ENCODE measurements around the gene UBTF. TPM values are rescaled to one million over a fixed set of nuclear protein-coding genes. Genes with fewer than 3 reads are reported as not detected.
A peak's percentile ranks its signal among the peaks of the same experiment; 100 is the strongest.

UBTF gene
- total and polyA plus RNA-seq, 9 of the 15 experiments (the other 6 are each of a cell fraction or from before 2014, with no cell fraction given): 1.2 to 113 (median 83.6) TPM

DNA sequence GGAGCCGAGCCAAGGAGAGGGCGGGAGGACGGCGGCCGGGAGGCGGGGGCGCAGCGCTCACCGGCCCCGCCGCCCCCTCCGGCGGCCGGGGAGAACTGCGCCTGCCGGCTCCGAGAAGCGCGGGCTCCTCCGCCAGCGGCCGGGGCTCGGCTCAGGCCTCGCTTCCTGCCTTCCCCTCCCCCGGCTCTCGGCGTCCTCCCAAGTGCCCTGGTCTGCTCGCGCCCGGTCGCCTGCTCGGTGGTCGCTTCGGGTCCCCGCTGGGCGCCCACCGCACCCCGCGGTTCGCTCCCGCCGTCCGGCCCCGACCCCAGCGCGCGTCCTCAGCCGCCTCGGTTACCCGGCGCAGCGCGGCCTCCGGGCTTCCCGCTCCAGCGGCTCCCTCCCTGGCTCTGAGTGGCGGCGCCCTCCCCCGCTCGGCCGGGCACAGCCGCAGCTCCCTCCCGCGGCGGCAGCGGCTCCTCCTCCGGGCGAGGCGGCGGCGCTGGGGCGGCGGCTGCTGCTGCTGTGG, 313 bp downstream of the UBTF start (continued):
- TF ChIP-seq, protein P1, sequence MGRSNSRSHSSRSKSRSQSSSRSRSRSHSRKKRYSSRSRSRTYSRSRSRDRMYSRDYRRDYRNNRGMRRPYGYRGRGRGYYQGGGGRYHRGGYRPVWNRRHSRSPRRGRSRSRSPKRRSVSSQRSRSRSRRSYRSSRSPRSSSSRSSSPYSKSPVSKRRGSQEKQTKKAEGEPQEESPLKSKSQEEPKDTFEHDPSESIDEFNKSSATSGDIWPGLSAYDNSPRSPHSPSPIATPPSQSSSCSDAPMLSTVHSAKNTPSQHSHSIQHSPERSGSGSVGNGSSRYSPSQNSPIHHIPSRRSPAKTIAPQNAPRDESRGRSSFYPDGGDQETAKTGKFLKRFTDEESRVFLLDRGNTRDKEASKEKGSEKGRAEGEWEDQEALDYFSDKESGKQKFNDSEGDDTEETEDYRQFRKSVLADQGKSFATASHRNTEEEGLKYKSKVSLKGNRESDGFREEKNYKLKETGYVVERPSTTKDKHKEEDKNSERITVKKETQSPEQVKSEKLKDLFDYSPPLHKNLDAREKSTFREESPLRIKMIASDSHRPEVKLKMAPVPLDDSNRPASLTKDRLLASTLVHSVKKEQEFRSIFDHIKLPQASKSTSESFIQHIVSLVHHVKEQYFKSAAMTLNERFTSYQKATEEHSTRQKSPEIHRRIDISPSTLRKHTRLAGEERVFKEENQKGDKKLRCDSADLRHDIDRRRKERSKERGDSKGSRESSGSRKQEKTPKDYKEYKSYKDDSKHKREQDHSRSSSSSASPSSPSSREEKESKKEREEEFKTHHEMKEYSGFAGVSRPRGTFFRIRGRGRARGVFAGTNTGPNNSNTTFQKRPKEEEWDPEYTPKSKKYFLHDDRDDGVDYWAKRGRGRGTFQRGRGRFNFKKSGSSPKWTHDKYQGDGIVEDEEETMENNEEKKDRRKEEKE (IDR thresholded peaks at IDR 0.05; ENCODE audit: borderline replicate concordance in 1 of 2, control insufficient read depth in 1 of 2, low read depth in 2 of 2, low read length in 1 of 2): no peak
- TF ChIP-seq PHF21A (IDR thresholded peaks at IDR 0.05; ENCODE audit: borderline replicate concordance, low read depth): no peak
- TF ChIP-seq EP300 (IDR thresholded peaks at IDR 0.05; ENCODE audit: low read length): no peak
- no peak for TF ChIP-seq ZNF444 (CRISPR knock-in tag; IDR thresholded peaks at IDR 0.05)
- no peak for TF ChIP-seq HDAC1 (IDR thresholded peaks at IDR 0.05)
- 0 out of 2 replicates have a peak, but pooled peaks have one; percentile 71 for TF ChIP-seq RB1 (IDR thresholded peaks at IDR 0.05; ENCODE audit: low read depth)
- TF ChIP-seq, protein P2, sequence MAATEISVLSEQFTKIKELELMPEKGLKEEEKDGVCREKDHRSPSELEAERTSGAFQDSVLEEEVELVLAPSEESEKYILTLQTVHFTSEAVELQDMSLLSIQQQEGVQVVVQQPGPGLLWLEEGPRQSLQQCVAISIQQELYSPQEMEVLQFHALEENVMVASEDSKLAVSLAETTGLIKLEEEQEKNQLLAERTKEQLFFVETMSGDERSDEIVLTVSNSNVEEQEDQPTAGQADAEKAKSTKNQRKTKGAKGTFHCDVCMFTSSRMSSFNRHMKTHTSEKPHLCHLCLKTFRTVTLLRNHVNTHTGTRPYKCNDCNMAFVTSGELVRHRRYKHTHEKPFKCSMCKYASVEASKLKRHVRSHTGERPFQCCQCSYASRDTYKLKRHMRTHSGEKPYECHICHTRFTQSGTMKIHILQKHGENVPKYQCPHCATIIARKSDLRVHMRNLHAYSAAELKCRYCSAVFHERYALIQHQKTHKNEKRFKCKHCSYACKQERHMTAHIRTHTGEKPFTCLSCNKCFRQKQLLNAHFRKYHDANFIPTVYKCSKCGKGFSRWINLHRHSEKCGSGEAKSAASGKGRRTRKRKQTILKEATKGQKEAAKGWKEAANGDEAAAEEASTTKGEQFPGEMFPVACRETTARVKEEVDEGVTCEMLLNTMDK (IDR thresholded peaks at IDR 0.05; ENCODE audit: borderline replicate concordance, insufficient read depth, low read depth, low read length, poor library complexity, severe bottlenecking): peak; percentile 37
- TF ChIP-seq RHOXF2B (CRISPR knock-in tag; conservative IDR thresholded peaks at IDR 0.05): no peak
- TF ChIP-seq MXI1 (IDR thresholded peaks at IDR 0.05; ENCODE audit: low read depth, low read length): no peak
- TF ChIP-seq, protein P3, sequence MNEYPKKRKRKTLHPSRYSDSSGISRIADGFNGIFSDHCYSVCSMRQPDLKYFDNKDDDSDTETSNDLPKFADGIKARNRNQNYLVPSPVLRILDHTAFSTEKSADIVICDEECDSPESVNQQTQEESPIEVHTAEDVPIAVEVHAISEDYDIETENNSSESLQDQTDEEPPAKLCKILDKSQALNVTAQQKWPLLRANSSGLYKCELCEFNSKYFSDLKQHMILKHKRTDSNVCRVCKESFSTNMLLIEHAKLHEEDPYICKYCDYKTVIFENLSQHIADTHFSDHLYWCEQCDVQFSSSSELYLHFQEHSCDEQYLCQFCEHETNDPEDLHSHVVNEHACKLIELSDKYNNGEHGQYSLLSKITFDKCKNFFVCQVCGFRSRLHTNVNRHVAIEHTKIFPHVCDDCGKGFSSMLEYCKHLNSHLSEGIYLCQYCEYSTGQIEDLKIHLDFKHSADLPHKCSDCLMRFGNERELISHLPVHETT (CRISPR knock-in tag; conservative IDR thresholded peaks at IDR 0.05 in 1 of 2, IDR thresholded peaks at IDR 0.05 in 1 of 2): no peak; a peak in 1 of 4 replicates
- TF ChIP-seq KHSRP (IDR thresholded peaks at IDR 0.05): no peak
- TF ChIP-seq DPF2 (IDR thresholded peaks at IDR 0.05): no peak
- TF ChIP-seq ZNF695 (CRISPR knock-in tag; IDR thresholded peaks at IDR 0.05): no peak
- no peak for TF ChIP-seq PTTG1 (tag; IDR thresholded peaks at IDR 0.05; ENCODE audit: low read depth)
- TF ChIP-seq ZNF239 (CRISPR knock-in tag; IDR thresholded peaks at IDR 0.05): no peak
- TF ChIP-seq, protein P4, sequence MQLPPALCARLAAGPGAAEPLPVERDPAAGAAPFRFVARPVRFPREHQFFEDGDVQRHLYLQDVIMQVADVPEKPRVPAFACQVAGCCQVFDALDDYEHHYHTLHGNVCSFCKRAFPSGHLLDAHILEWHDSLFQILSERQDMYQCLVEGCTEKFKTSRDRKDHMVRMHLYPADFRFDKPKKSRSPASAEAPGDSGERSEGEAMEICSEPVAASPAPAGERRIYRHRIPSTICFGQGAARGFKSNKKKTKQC (CRISPR knock-in tag; IDR thresholded peaks at IDR 0.05): peak; percentile 78
- TF ChIP-seq ADNP (tag; IDR thresholded peaks at IDR 0.05): no peak
- TF ChIP-seq EWSR1 (IDR thresholded peaks at IDR 0.05; ENCODE audit: borderline replicate concordance, low read depth, partially characterized antibody): no peak
- no peak for TF ChIP-seq NFYB (IDR thresholded peaks at IDR 0.05; ENCODE audit: extremely low read depth, insufficient read length)
- no peak for TF ChIP-seq IRF2 (CRISPR knock-in tag; IDR thresholded peaks at IDR 0.05)
- no peak for TF ChIP-seq BRF1 (IDR thresholded peaks at IDR 0.05; ENCODE audit: borderline replicate concordance, extremely low read depth, insufficient read length)

Data from K562 (cell line).